ENCODE measurements around the gene LRGUK.

Gene LRGUK

DNA sequence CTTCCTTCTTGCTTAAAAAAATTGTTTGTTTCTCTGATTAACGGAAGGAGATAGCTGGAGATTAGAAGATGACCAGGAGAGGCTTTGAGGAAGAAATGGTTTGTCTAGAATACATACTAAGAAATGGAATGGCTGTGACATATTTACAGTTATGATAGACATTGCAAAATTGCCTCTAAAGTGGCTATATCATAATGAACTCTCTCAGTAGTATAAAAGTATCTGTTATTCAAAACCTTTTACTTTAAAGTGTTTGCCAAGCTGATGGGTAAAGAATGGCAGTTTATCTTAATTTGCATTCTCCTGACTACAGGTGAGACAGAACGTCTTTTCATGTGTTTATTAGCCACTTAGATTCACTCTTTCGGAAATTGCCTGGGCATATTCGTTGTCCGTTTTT is 28.7 kb downstream of the LRGUK start:
- H3K4me3 ChIP-seq (ENCODE audit: low read depth, low read length): no peak overlapping the region
- DNase-seq (ENCODE audit: low read depth, low spot score): no peak
- no peak for TF ChIP-seq CTCF (IDR thresholded peaks at IDR 0.05; ENCODE audit: insufficient read depth, low read length, missing control alignments)
- ChIA-PET POLR2A (no interaction called here), CTCF (no interaction called here)

- no peak overlapping the region for H3K4me3 ChIP-seq (ENCODE audit: low read depth, low read length)
- TF ChIP-seq CTCF (IDR thresholded peaks at IDR 0.05; ENCODE audit: insufficient read depth, low read length, missing control alignments): no peak
- ChIA-PET POLR2A (no interaction called here), CTCF (interaction anchor here (1.3 kb wide), 1 partner anchor 24 kb away, joined by 6 read pairs; no protein-coding TSS in a partner anchor)
- DNase-seq (ENCODE audit: low read depth, low spot score): no peak
Observed at GRCh38 chr7:134165252-134165651, 38.1 kb downstream of the LRGUK start.

DNA sequence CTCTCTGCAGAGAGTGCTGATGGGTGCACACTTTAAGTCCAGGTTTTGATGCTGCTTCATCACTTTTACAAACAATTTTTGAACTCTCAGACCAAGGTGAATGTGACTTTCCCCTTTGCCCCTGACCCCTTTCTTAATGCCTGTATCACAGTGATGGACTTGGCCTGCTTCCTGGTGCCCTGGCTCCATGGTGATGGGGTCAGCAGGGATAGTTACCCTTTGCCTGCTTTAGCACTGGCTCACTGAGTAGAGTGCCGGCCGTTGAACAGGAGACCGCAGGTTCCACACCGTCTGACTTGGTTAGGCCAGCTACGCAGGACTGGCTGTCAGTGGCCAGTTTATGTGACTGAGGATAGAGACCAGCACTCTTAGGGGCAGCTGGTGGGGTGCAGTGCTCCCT is 40.1 kb downstream of the LRGUK start:
- POLR2A ChIA-PET: no interaction called here
- CTCF ChIA-PET: interaction anchor here (1.4 kb wide), 1 partner anchor 27 kb away, joined by 6 read pairs; no protein-coding TSS in a partner anchor
- H3K4me3 ChIP-seq (ENCODE audit: low read depth, low read length): no peak overlapping the region
- TF ChIP-seq CTCF (IDR thresholded peaks at IDR 0.05; ENCODE audit: insufficient read depth, low read length, missing control alignments): no peak
- no peak for DNase-seq (ENCODE audit: low read depth, low spot score)

DNA sequence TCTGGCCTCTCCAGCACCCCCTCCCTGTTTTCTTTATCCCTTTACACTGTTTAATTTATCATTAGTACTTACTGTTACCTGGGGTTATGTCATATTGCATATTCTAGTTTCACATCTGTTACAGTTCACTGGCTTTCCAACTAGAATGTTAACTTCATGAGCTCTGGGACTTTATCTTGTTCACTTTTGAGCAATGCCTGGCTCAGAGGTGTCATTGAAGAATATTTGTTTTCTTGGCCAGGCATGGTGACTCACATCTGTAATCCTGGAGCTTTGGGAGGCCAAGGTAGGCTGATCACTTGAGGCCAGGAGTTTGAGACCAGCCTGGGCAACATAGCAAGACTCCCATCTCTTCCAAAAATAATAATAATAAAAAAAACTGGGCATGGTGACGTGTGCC is 40.7 kb downstream of the LRGUK start:
- TF ChIP-seq CTCF (IDR thresholded peaks at IDR 0.05; ENCODE audit: insufficient read depth, low read length, missing control alignments): no peak
- no peak overlapping the region for H3K4me3 ChIP-seq (ENCODE audit: low read depth, low read length)
- CTCF ChIA-PET: interaction anchor here (1.4 kb wide), 1 partner anchor 27 kb away, joined by 6 read pairs; no protein-coding TSS in a partner anchor
- no peak for DNase-seq (ENCODE audit: low read depth, low spot score)
- POLR2A ChIA-PET: no interaction called here

DNA sequence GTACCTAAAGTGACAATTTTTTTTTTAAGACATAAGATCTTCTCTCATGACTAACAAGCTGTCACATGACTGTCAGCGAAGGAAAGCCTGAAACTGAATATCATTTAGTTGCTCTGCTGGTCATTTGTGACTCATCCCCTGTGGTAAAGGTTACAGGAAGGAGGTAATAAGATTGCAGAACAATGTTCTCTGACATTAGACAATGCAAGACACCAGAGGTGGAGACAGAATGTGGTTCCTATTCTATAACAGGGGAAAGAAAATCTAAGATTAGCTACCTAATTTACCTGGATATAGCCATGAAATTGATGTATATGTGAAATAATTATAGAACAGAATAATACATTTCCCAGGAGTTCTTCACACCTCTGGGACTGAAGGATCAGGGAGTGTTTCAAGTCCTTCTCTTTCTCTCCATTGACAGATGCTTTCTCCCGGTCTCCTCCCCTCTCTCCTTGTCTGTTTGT is 47.7 kb downstream of the LRGUK start:
- no peak for DNase-seq (ENCODE audit: low read depth, low spot score)
- ChIA-PET CTCF (no interaction called here), POLR2A (no interaction called here)
- no peak overlapping the region for H3K4me3 ChIP-seq (ENCODE audit: low read depth, low read length)
- no peak for TF ChIP-seq CTCF (IDR thresholded peaks at IDR 0.05; ENCODE audit: insufficient read depth, low read length, missing control alignments)

DNA sequence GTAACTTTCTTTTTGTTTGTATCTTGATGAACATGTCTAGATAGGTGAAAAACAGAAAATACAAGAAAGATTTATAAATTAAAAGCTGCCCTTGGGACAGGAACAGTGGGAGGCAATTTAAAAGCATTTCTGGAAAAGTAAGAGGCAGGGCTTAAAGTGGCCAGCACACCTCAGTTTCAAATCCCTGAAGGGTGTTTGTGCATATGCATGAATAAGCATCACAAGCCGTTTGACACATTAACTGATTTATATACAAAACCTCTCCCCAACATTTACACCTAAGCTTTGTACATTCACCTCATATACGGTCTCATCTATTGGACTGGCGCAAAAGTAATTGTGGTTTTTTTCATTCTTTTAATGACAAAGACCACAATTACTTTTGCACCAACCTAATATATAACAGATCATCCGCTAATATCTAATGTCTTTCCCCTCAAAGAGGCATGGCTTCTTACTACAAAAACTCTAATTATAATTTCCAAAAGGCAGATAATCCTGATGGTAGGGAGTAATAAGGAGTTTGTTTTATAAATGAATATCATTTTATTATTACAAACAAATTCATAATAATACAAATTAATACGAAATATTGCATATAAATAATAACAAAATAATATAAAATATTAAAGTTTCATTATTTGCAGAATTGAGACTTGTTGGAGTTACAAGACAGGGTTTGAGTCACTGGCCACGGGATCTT is 48.3 kb downstream of the LRGUK start:
- ChIA-PET CTCF (interaction anchor here (0.6 to 1.8 kb wide), 2 partner anchors 10 to 34 kb away, joined by 3 to 4 read pairs; no protein-coding TSS in a partner anchor), POLR2A (no interaction called here)
- TF ChIP-seq CTCF (IDR thresholded peaks at IDR 0.05; ENCODE audit: insufficient read depth, low read length, missing control alignments): no peak
- DNase-seq (ENCODE audit: low read depth, low spot score): no peak
- H3K4me3 ChIP-seq (ENCODE audit: low read depth, low read length): no peak overlapping the region
